ENCODE data around the gene ABCC6.
"Not testable (repeated sequence)": the region's sequence is repeated elsewhere in the genome, so short reads cannot be mapped to it uniquely, and the experiment has no call there.

ABCC6 gene

DNA sequence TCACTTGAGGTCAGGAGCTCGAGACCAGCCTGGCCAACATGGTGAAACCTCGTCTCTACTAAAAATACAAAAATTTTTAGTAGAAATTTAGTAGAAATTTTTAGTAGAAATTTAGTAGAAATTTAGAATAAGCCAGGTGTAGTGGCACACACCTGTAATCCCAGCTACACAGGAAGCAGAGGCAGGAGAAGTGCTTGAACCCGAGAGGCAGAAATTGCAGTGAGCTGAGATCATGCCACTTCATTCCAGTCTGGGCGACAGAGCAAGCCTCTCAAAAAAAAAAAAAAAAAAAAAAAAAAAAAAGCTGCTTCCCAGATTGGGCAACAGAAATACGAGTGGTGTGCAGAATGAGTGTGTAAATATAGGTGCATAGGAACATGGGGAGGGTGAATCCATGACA is 4.5 kb downstream of the ABCC6 start:
- not testable (repeated sequence) for H3K36me3 ChIP-seq (ENCODE audit: control insufficient read depth, insufficient read depth, low read length); H3K9ac ChIP-seq (ENCODE audit: low read depth, low read length); H3K4me1 ChIP-seq (ENCODE audit: control insufficient read depth, insufficient read depth, low read length); H3K4me3 ChIP-seq (ENCODE audit: low read depth, low read length); H3K9me3 ChIP-seq (ENCODE audit: control insufficient read depth, insufficient read depth, low read length); H3K27me3 ChIP-seq (ENCODE audit: control insufficient read depth, insufficient read depth, low read length)

DNA sequence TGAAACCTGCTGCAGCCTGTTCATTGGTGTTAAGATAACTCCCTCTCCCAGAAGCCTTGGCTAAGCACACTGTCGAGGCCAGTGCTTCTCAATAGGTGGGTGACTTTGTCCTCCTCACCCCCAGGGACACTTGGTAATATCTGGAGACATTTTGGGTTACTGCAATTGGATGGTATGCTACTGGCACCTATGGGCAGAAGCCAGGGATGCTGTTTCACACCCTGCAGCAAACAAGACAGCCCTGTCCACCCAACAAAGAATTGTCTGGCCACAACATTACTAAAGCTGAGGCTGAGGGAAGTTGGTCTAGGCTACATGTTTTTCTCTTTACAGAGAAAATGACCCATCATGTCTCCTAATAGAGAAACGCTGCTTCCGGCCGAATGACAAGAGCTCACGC is 4.9 kb downstream of the ABCC6 start:
- not testable (repeated sequence) for H3K27me3 ChIP-seq (ENCODE audit: control insufficient read depth, insufficient read depth, low read length); H3K4me3 ChIP-seq (ENCODE audit: low read depth, low read length); H3K9ac ChIP-seq (ENCODE audit: low read depth, low read length); H3K9me3 ChIP-seq (ENCODE audit: control insufficient read depth, insufficient read depth, low read length); H3K4me1 ChIP-seq (ENCODE audit: control insufficient read depth, insufficient read depth, low read length); H3K36me3 ChIP-seq (ENCODE audit: control insufficient read depth, insufficient read depth, low read length)

DNA sequence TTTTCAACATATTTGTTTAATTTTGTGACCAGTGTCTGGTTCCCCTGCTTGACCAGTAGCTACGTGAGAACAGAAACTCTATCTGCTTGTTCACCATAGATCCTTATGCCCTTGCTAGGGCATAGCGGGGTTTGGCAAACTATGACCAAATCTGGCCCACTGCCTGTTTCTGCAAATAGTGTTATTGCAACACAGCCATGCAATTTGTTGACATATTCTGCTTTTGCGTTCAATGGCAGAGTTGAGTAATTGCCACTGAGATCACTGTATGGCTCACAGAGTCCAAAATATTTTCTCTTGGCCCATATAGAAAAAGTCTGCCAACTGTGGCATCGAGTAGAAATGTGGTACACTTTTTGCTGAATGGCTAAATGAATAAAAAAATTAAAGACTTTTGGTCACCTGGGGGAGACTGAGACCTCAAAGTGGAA is 9.4 kb downstream of the ABCC6 start:
- H3K9ac ChIP-seq (ENCODE audit: low read depth, low read length); H3K9me3 ChIP-seq (ENCODE audit: control insufficient read depth, insufficient read depth, low read length); H3K4me1 ChIP-seq (ENCODE audit: control insufficient read depth, insufficient read depth, low read length); H3K36me3 ChIP-seq (ENCODE audit: control insufficient read depth, insufficient read depth, low read length); H3K4me3 ChIP-seq (ENCODE audit: low read depth, low read length); H3K27me3 ChIP-seq (ENCODE audit: control insufficient read depth, insufficient read depth, low read length): not testable (repeated sequence)

DNA sequence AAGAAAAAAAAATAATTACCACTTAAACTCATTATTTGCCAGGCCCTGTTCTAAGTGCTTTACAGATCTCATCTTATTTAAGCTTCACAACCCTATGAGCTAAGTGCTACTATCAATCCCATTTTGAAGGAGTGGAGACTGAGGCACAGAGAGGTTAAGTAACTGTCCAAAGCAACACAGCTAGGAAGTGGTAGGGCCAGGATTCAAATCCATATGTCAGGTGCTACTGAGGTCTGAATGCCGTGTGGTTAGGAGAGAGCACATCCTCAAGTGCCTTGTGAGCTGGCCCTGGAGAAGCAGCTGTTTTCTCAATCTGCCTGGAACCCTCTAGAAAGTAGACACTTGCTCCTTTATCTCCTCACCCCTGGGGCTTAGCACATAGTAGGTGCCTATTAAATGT is 11.9 kb downstream of the ABCC6 start:
- H3K4me1 ChIP-seq (ENCODE audit: control insufficient read depth, insufficient read depth, low read length); H3K36me3 ChIP-seq (ENCODE audit: control insufficient read depth, insufficient read depth, low read length); H3K4me3 ChIP-seq (ENCODE audit: low read depth, low read length); H3K9me3 ChIP-seq (ENCODE audit: control insufficient read depth, insufficient read depth, low read length); H3K27me3 ChIP-seq (ENCODE audit: control insufficient read depth, insufficient read depth, low read length); H3K9ac ChIP-seq (ENCODE audit: low read depth, low read length): not testable (repeated sequence)

DNA sequence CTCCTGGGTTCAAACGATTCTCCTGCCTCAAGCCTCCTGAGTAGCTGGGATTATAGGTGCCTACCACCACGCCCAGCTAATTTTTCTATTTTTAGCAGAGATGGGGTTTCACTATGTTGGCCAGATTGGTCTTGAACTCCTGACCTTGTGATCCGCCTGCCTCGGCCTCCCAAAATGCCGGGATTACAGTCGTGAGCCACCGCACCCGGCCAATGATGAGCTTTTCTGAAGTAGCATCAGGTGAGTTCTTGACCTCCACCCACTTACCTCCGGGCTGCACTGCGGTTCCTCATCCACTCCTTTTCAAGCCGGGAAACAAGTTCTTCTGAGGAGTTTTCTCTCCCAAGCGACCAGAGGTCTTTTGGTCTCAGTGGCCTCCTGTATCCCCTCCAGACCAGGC is 14.8 kb downstream of the ABCC6 start:
- H3K36me3 ChIP-seq (ENCODE audit: control insufficient read depth, insufficient read depth, low read length); H3K9me3 ChIP-seq (ENCODE audit: control insufficient read depth, insufficient read depth, low read length); H3K9ac ChIP-seq (ENCODE audit: low read depth, low read length); H3K27me3 ChIP-seq (ENCODE audit: control insufficient read depth, insufficient read depth, low read length); H3K4me3 ChIP-seq (ENCODE audit: low read depth, low read length); H3K4me1 ChIP-seq (ENCODE audit: control insufficient read depth, insufficient read depth, low read length): not testable (repeated sequence)

DNA sequence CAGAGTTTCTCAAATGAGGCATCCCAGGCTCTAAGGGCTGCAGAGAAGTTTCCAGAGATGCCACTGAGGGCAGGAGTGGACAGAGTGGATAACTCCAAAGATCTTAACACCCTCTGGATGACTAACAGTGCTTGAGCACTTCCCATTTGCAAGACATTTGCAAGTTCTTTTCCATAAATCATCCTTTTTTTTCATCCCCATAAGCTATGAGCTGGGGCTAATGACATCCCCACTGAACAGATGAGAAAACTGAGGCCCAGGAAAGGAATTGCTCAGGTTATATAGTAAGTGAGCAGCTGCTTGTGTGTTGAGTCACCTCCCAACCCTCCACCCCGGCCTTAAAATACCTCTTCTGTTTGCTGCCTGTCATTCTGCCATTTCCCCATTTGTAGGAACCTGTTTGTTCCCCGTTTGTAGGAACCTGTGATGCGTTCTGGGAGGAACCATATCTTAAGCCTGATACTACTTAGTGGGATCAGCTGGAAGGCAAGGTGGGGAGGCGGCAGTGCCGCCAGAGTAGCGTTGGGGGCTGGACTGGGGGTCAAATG is 15.4 kb downstream of the ABCC6 start:
- not testable (repeated sequence) for H3K4me1 ChIP-seq (ENCODE audit: control insufficient read depth, insufficient read depth, low read length); H3K4me3 ChIP-seq (ENCODE audit: low read depth, low read length); H3K9me3 ChIP-seq (ENCODE audit: control insufficient read depth, insufficient read depth, low read length); H3K27me3 ChIP-seq (ENCODE audit: control insufficient read depth, insufficient read depth, low read length); H3K9ac ChIP-seq (ENCODE audit: low read depth, low read length); H3K36me3 ChIP-seq (ENCODE audit: control insufficient read depth, insufficient read depth, low read length)

GRCh38 chr16:16207097-16207786 is 16.1 kb downstream of the ABCC6 start:
- H3K4me1 ChIP-seq (ENCODE audit: control insufficient read depth, insufficient read depth, low read length); H3K9ac ChIP-seq (ENCODE audit: low read depth, low read length); H3K36me3 ChIP-seq (ENCODE audit: control insufficient read depth, insufficient read depth, low read length); H3K9me3 ChIP-seq (ENCODE audit: control insufficient read depth, insufficient read depth, low read length); H3K4me3 ChIP-seq (ENCODE audit: low read depth, low read length); H3K27me3 ChIP-seq (ENCODE audit: control insufficient read depth, insufficient read depth, low read length): not testable (repeated sequence)

DNA sequence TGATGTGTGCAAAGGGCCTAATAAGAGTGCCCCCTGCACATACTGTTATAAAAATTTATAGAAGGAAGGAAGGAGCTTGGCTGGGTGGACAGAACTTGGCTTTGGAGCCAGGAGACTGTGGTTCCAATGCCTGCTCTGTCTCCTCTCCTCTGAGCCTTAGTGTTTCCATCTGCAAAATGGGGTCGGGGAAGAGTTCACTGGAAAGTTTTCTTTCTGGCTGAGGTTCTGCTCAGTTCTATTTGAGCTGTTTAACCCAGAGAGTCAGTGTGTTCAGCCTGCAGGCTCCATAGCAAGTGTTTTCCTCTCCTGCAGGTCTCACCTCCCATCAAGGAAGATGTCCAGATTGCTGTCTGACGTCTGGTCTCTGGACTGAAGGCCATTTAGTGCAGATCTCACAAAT is 17.4 kb downstream of the ABCC6 start:
- H3K4me3 ChIP-seq (ENCODE audit: low read depth, low read length); H3K36me3 ChIP-seq (ENCODE audit: control insufficient read depth, insufficient read depth, low read length); H3K9me3 ChIP-seq (ENCODE audit: control insufficient read depth, insufficient read depth, low read length): not testable (repeated sequence)

GRCh38 chr16:16204552-16204951 is 18.7 kb downstream of the ABCC6 start:
- not testable (repeated sequence) for H3K4me3 ChIP-seq (ENCODE audit: low read depth, low read length); H3K36me3 ChIP-seq (ENCODE audit: control insufficient read depth, insufficient read depth, low read length); H3K9ac ChIP-seq (ENCODE audit: low read depth, low read length); H3K4me1 ChIP-seq (ENCODE audit: control insufficient read depth, insufficient read depth, low read length); H3K27me3 ChIP-seq (ENCODE audit: control insufficient read depth, insufficient read depth, low read length); H3K9me3 ChIP-seq (ENCODE audit: control insufficient read depth, insufficient read depth, low read length)

More for the DNA sequence above, 17.4 kb downstream of the ABCC6 start:
- H3K4me1 ChIP-seq (ENCODE audit: control insufficient read depth, insufficient read depth, low read length); H3K27me3 ChIP-seq (ENCODE audit: control insufficient read depth, insufficient read depth, low read length); H3K9ac ChIP-seq (ENCODE audit: low read depth, low read length): not testable (repeated sequence)

DNA sequence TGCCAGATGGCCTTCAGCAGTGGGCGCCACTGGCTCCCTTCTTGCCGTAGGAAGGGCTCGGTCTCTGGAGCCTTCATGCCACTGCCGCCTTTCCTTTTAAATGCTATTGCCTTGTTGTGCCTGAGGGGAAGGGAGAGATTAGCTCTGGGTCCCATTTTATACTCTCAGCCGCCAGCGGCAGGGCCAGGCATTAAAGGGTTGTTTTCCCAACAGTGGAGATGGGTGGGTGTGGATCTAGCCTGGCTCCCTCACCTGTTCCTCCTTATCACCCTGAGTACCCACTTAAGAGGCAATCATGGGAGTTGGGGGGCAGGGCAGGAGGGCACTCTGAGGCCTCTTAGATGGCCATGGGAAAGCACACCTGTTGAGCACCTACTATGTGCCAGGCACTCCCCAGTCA is 19.8 kb downstream of the ABCC6 start:
- not testable (repeated sequence) for H3K4me3 ChIP-seq (ENCODE audit: low read depth, low read length); H3K9me3 ChIP-seq (ENCODE audit: control insufficient read depth, insufficient read depth, low read length); H3K36me3 ChIP-seq (ENCODE audit: control insufficient read depth, insufficient read depth, low read length); H3K9ac ChIP-seq (ENCODE audit: low read depth, low read length); H3K4me1 ChIP-seq (ENCODE audit: control insufficient read depth, insufficient read depth, low read length); H3K27me3 ChIP-seq (ENCODE audit: control insufficient read depth, insufficient read depth, low read length)

GRCh38 chr16:16202400-16203143 is 20.7 kb downstream of the ABCC6 start:
- H3K4me3 ChIP-seq (ENCODE audit: low read depth, low read length); H3K4me1 ChIP-seq (ENCODE audit: control insufficient read depth, insufficient read depth, low read length); H3K9ac ChIP-seq (ENCODE audit: low read depth, low read length); H3K36me3 ChIP-seq (ENCODE audit: control insufficient read depth, insufficient read depth, low read length); H3K27me3 ChIP-seq (ENCODE audit: control insufficient read depth, insufficient read depth, low read length); H3K9me3 ChIP-seq (ENCODE audit: control insufficient read depth, insufficient read depth, low read length): not testable (repeated sequence)

DNA sequence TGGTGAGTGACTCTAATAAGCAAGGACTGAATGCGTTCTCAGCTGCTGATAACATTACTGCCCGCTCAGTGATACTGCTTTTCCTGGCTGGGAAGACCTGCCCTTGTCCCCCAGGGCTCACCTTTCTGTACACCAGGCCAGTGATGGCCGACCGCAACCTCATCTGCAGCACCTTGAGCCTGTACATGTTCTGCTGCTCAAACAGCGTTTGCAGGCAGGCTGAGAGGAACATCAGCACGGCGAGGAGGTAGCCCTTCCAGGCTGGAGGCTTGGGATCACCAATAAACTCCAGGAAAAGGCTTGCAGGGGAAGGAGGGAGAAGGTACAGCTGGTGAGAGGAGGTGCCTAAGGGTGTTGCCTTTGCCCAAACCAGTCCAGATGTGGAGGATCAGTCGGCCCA is 21.4 kb downstream of the ABCC6 start:
- not testable (repeated sequence) for H3K4me1 ChIP-seq (ENCODE audit: control insufficient read depth, insufficient read depth, low read length); H3K27me3 ChIP-seq (ENCODE audit: control insufficient read depth, insufficient read depth, low read length); H3K9ac ChIP-seq (ENCODE audit: low read depth, low read length); H3K9me3 ChIP-seq (ENCODE audit: control insufficient read depth, insufficient read depth, low read length); H3K36me3 ChIP-seq (ENCODE audit: control insufficient read depth, insufficient read depth, low read length); H3K4me3 ChIP-seq (ENCODE audit: low read depth, low read length)

All from iPS-15b (cell line).